HG03039 (cell line): ENCODE data around the gene PKP2.
"Not testable (repeated sequence)": the region's sequence is repeated elsewhere in the genome, so short reads cannot be mapped to it uniquely, and the experiment has no call there.

Source experiments
- ATAC-seq: cut with Tn5 transposase; IDR thresholded peaks from one replicate; pipeline ENCODE4 v1.9.1; 2021; ENCODE audit warnings: mild to moderate bottlenecking, moderate library complexity; ENCODE audit not compliant: unreplicated experiment

PKP2 gene

DNA sequence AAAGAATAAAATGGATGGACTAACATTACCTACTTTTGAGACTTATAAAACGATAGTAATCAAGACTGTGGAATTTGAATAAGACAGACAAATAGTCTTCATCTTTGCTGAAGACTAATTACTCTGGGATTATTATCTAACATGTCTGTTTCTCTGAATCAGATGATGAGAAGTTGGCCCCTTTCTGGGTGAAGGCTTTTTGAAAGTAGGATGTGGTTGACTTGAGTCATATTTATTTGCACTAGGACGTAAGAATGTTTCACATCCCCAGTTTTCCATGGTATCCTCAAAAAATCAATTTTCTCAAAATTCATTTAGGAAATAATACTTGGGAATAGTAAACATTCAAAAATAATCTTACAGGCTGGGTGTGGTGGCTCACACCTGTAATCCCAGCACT, 31.8 kb downstream of the PKP2 start:
- ATAC-seq, result no peak

DNA sequence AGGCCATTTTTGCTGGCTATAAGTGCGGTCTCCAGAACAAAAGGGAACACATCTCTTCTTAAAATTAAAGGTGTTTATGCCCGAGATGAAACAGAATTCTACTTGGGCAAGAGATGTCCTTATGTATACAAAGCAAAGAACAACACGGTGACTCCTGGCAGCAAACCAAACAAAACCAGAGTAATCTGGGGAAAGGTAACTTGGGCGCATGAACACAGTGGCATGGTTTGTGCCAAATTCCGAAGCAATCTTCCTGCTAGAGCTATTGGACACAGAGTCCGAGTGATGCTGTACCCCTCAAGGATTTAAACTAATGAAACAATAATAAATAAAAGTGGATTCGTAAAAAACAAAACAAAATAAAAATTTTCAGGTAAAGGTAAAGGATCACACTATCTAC, 33.4 kb downstream of the PKP2 start:
- no peak for ATAC-seq

DNA sequence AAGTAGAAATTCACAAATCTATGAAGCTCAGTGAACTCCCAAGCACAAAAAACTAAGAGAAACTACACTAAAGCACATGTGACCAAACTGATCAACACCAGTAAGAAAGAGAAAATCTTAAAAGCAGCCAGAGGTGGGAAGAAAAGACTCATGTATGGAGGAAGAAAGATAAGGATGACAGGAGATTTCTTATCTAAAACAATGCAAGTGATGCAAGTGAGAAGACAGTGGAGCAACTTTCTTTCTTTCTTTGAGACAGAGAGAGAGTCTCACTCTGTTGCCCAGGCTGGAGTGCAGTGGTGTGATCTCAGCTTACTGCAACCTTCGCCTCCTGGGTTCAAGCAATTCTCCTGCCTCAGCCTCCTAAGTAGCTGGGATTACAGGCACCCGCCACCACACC, 34.9 kb downstream of the PKP2 start:
- ATAC-seq, result not testable (repeated sequence)

DNA sequence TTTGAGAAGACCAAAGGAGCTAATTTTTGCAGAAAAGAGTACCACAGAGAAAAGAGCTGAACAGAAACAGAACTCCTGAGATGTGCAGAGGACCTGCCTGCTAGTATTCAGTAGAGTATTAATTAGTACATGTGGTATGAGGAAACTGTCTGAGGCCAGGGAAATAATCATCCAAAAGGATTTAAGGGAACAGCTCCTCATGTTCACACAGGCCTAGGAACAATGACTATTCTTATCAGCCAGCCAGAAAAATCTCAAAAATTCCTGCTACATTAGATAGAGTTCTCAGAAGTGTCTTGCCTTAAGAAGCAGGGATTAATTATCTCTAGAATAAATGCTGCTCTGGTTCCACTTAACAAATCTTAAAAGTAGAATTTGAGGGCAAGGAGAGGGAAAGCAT, 36.4 kb downstream of the PKP2 start:
- no peak for ATAC-seq

DNA sequence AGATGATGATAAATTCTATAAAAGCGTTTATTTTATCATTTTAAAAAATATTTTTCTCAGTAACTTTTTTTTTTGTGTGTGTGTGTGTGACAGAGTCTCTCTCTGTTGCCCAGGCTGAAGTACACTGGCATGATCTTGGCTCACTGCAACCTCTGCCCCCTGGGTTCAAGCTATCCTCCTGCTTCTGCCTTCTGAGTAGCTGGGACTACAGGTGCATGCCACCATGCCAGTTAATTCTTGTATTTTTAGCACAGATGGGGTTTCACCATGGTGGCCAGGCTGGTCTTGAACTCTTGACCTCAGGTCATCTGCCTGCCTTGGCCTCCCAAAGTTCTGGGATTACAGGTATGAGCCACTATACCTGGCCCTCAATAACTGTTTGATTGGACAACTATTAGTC, 37.2 kb downstream of the PKP2 start:
- no peak for ATAC-seq

DNA sequence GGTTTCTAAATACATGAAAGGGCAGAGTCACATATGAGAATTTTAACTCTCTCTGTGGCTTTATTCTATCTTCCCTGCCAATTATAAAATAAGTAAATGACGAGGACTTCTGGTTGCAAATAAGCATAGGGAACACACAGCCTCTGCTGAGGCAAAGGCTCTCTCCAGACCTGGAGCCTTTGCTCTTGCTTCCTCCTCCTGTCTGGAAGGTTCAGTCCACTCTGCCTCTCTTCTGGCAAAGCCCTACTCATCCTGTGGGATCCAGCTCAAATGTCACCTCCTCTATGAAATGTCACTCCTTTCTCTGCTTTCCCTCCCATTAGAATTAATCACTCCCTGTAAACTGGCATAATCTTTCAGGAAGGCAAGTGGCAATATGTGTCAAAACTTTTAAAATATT, 41.9 kb downstream of the PKP2 start:
- ATAC-seq, result no peak

DNA sequence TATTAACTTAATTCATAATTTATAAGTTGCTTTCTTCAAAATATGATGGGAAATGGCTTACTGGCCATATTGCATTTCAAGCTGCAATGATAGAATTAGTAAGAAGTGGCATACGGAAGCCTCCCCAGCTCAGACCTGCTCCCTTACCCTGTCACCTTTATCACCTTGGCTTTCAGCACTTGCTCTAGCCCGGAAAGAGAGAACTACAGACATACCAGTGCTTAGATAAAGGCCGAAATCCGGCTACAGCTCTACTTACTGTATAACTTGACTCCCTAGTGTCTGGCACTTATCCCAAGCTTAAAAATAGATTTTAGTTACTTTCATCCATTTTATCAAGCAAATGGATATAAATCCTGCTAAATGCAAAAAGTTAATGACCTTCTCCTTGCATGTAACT, 42.5 kb downstream of the PKP2 start:
- no peak for ATAC-seq

DNA sequence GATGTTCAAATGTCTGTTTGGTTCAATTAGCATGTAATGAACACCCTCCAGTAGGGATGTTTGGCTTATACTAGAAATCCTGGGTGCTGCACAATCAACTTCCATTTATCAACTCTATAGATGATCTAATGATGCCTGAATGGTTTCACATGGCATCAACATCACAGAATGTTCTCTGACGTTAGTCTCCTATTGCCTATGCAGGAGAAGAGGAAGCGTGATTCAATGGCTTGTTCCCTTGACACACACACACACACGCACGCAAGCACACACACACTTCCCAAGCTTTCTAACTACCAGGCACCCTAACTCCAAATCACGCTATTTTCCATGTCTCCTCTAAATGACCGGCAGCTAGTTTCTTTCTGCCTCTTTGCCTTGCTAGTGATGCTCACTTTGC, 49.3 kb downstream of the PKP2 start:
- no peak for ATAC-seq

DNA sequence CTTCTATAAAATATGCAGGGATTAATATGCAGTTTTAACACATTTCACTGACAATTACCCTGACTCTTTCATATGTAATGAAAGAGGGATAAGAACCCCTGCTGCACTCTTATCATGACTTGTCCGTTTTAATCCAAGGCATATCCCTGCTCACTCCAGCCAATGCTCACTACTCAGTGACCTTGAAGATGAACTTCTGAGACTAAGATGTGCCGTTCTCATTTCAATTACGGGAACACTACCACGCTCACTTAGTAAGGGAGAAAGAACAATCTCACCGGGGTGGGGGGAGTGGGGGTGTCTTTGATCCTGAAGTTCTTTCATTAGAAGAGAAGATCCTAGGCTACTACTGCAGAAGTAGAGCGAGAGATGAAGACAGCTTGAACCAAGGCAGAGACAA, 50.5 kb downstream of the PKP2 start:
- ATAC-seq, result no peak

DNA sequence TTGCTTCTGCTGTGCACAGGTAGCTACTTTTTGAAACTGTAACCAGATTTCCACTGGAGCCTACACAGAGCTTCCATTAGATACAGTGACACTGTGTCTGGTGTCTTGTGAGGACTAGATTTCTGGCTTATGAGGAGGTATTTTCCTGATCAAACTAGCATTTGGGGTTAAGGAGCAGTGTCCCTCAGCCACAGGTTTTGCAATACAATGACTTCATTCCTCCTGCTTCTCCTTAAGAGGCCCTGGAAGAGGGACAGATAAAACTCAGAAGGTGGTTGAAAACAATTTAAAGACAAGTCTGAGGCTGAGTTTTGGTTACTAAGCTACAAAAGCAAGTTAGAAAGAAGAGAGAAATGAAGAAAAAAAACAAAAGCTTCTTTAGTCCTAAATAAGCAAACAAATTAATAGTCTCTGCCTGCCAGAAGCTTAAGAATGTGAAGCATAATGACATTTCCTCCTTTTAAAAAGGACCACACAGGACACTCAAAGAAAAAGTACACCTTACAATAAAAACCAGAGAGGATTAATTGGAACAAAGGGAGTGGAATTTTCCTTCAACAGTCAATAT, 53.0 kb downstream of the PKP2 start:
- ATAC-seq, result no peak

DNA sequence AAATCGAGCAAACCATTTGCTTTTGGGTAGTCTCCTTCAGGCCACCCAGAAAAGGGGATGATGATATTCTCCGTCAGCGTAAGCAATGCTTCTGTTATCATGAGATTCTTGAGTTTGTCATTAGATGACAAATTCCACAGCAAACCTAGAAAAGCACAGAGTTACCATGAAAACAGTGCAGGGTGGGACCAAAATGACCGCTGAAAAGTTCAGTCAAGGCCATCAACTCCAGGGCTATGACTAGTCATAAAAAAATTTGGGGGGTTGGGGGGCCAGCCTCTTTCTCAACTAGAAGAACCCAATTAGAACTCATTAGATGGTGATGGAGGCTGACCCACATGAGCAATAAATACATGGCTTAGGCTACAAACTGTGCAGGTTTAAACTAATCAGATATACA, 55.5 kb downstream of the PKP2 start:
- ATAC-seq, result no peak

DNA sequence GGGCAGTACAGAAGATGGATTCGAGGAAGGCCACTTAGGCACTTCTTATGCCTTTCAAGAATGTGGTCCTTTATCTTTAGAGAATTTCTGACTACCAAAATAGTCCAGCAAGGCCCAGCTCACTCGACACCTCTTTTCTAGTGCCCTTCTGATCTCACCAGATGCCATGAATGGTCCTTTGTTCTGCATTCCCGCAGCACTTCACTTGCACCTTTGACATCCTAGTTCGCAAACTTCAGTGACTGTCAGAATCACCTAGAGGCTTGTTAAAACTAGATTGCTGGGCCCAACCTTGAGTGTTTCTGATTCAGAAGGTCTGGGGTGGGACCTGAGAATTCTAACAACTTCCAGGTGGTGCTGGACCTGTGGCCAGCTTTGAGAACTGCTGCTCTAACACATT, 56.7 kb downstream of the PKP2 start:
- ATAC-seq, result no peak

DNA sequence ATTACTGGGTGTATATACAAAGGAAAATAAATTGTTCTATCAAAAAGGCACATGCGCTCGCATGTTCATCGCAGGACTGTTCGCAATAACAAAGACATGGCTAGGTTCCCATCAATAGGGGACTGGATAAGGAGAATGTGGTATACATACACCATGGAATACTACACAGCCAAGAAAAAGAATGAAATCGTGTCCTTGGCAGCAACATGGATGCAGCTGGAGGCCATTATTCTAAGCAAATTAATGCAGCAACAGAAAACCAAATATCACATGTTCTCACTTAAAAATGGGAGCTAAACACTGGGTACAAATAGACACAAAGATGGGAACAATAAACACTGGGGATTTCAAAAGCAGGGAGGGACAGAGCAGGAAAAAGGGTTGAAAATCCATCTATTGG, 58.6 kb downstream of the PKP2 start:
- no peak for ATAC-seq

DNA sequence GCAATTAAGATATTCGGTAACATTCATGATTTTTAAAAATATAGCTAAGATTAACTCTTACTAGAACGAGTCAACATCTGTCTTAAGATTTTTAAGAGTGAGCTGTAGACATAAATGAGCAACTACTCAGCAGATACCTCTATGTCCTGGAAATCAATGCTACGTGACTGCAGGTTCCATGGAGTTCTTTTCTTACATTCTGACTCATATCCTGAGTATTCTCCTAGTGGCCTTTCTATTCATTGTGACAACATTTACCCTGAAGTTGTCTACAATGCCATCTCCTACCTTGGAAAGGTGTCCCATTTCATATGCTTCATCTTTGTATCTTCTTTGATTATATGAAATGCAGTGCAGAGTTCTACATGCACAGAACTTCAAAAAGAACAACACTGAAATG, 59.9 kb downstream of the PKP2 start:
- no peak for ATAC-seq

DNA sequence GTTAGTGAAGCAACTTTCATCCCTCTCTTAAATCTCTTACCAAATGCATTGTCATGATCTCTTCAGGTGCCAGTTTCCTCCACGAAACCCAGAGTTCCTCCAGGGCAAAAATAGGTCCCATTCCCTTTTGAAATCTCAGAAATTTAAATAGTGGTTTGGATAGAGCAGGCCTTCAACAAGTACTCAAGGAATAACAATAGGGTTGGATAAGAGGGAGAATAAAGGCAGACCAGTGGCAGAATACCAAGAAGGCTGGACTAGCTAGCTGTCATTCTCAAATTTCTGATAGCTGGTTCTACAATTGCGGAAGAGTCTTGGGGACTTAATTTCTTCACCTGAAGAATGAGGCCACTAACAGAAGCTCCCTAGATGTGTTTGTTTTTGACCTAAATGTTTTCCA, 62.5 kb downstream of the PKP2 start:
- no peak for ATAC-seq

DNA sequence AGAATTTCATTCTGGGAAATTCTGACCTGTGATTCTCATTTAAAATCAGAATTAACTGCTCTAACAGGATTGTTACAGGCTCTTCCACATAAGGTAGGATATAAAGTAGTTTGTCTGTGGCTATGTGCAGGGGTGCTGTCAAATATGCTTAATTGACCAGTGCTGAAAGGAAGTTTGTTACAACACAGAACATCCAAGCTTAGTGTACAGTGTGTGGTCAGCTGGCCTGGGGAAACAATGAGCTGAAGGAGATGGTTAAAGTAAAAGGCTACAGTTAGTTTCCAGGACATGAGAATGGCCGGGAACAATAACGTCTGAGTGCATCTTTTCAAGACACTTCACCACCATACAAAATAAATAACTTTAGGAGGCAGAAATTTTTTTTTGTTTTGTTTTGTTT, 68.0 kb downstream of the PKP2 start:
- ATAC-seq, result no peak

DNA sequence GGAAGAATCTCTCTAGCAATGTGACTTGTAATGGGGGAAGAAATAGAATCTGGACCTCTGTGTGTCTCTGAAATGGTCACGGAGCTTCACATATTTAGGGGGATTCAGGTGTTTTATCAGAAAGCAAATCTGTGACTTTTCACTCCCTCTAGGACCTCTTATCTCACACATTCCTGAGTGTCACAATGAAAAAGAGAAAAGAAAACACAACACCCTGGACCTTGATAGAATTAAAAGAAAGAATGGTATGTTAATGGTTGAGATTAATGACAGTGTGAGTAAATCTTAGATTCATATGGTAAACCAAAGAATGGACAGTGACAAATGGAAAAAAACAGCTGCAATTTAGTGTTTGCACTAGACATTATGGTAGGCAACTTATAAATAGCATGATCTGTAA, 68.5 kb downstream of the PKP2 start:
- ATAC-seq, result no peak

DNA sequence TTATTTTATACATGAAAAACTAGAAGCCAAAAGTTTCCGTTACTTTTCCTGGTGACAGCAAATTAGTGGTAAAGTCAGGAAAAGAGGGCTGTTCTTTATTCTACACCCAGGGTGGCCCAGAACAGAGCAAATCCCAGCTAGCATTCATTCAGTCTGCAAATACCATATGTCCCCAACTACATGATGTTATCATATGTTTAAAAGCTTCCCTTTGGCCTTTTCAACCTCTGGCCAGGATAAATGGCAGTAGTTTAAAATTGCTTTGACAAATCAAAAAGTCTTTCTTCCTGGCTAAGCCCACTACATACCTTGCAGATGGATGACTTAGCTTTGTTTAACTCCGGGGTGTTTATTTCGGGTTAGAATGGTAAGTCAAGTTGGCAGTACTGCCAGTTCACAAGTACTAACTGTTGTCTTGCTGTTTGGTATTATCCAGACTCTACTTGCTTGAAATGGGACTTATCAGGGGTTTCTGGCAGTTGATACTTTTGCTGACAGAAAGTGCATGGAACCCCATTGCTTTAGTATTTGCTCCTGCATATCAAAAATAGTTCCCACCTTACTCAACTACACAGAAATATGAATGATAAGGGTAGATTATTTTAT, 69.7 kb downstream of the PKP2 start:
- no peak for ATAC-seq

DNA sequence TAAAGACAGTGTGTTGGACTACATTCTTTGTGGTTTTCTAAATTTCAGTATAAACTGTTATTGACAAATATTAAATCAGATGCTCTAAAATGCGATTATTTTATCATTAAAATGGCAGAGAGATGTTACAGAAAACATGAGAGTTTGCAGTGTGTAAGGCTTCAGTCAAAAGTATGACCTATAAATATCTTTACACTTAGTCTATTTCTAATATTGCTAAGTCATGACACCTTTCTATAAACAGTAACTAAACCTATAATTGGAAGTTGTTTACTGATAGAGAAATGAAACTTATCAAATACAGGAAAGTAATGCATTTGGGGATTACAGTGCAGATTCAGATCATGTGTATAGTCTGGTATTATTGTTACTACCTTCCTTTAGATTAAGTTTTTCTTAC, 72.0 kb downstream of the PKP2 start:
- no peak for ATAC-seq

DNA sequence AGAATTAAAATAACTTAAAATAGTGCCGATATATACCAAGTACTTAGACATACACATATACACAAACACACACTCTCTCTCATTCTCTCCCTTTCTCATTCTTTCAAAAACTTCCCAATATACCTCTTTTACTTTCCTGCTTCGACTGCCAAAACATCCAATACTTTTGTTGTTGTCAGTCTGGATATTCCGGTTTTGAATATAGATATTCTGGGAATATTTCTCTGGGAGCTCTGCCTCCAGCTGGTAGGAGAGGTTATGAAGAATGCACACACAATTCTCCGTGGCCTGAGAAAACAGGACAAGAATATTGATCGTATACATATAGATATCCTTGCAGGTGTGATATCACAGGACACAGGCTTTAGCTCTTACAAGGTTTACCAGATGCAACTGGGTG, 74.2 kb downstream of the PKP2 start:
- ATAC-seq, result no peak

DNA sequence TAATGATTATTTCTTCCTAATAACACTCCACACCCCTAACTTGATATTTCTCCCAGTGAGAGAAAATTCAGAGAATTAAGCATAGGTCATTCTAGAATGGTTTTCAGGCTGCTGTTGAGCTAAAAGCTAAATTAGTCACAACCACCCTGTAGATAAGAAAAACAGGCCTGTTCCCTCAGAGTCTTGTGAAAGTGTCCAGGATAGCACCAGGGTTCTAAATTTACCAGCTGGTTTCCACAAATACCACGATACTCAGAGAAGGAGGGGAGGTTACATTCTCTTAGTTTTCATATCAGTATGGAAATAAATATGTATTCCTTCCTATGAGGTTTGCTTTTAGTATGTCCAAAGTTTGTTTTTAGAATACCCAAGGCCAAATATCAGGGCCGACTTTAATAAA, 74.9 kb downstream of the PKP2 start:
- ATAC-seq, result no peak

DNA sequence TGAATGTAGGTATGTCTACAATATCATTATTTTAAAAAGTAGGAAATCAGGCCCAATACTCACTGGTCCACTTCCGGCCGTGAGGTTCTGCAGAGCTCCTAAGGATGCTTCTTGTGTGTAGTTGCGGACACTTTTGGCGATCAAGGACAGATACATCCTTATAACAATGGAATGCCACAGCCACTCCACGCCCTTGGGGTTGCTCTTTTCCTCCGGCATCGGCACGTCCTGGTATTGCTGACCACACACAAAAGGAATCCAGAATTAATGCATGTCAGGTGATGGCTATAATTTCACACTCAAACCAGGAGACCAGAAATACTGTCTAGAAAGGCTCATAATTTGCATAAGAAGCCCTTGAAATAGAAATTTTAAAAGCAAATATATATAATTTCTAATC, 75.3 kb downstream of the PKP2 start:
- no peak for ATAC-seq

DNA sequence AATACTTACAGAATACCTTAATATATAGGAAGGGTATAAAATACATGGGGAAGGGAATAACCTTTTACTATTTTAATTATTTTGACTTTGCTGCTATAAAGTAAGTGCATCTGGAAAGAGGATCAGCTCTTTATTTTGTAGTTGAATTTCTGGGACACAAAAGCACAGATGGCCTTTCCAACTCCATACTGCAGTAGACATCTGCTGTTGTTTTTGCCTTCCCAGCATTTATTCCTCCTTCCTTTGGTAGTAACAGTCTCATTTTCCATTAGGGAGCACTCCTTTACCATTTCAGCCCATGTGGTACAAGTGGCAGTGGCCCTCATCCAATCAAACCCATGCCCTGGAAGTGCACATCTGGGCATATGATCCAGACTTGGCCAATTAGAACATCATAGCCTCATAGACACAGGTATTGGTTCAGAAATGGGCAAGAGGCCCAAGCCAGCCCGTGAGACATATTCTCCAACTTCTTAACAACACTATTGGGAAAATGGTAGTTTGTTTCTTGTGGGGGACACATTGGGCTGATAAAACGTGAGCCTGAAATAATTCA, 76.1 kb downstream of the PKP2 start:
- ATAC-seq, result no peak
